ENCODE results near the gene MND1.

- TF ChIP-seq CTCF (conservative IDR thresholded peaks at IDR 0.05 in 1 of 2, IDR thresholded peaks at IDR 0.05 in 1 of 2; ENCODE audit: extremely low read depth in 1 of 2, insufficient read depth in 1 of 2, low read depth in 1 of 2, low read length in 2 of 2): no peak
- TF ChIP-seq EZH2 (IDR thresholded peaks at IDR 0.05; ENCODE audit: borderline replicate concordance, low read length): no peak
Measured at GRCh38 chr4:153418558-153418957, 74.1 kb downstream of the MND1 start.
